GM21423 (cell line): ENCODE measurements around the gene STON2.
A peak's percentile ranks its signal among the peaks of the same experiment; 100 is the strongest.

ENCODE experiments used
- ATAC-seq: cut with Tn5 transposase; IDR thresholded peaks from one replicate; pipeline ENCODE4 v1.9.1; 2021; ENCODE audit warnings: mild to moderate bottlenecking, moderate library complexity; ENCODE audit not compliant: unreplicated experiment

The STON2 gene

DNA sequence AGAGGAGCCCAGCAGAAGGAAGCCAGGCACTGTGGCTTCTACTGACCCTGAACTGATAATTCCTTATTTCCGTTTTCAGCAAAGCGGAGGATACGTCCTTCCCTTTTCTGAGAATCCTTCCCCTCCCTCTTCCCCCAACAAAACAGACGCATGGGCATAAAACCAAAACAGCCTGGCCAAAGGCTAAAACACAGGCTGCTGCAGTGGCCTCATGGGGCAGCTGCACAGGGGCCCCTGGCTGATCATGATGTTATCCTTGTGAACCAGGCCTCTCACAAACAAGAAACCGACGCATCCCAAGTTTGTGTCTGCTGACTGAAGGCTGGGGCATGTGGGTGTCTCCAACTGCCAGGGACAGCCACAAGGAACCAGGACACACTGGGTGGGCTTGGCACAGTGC, 23.4 kb upstream of the STON2 start:
- no peak for ATAC-seq

DNA sequence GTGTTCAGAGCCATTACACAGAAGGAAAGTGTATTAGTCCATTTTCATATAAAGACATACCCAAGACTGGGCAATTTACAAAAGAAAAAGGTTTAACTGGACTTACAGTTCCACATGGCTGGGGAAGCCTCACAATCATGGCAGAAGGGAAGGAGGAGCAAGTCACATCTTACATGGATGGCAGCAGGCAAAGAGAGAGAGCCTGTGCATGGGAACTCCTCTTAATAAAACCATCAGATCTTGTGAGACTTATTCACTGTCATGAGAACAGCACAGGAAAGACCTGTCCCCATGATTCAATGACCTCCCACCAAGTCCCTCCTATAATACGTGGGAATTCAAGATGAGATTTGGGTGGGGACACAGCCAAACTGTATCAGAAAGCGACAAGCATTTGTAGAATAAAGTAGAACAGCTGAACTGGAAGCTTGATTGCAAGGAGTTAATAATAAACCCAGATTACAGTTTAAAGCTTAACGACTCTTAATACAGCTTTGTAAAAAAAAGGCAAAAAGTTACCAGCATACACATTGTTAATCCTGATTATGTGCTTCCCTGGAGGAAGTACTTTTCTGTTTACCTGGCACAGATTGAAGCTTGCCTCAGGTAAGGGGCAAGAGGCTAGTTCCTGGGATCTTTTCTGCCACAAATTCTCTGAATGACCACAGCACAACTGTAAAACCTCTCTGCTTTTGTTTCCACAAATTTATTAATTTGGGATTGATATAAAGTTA, 18.1 kb upstream of the STON2 start:
- ATAC-seq, result no peak

- ATAC-seq, result no peak
Measured at GRCh38 chr14:81416981-81417380, 16.9 kb upstream of the STON2 start.

DNA sequence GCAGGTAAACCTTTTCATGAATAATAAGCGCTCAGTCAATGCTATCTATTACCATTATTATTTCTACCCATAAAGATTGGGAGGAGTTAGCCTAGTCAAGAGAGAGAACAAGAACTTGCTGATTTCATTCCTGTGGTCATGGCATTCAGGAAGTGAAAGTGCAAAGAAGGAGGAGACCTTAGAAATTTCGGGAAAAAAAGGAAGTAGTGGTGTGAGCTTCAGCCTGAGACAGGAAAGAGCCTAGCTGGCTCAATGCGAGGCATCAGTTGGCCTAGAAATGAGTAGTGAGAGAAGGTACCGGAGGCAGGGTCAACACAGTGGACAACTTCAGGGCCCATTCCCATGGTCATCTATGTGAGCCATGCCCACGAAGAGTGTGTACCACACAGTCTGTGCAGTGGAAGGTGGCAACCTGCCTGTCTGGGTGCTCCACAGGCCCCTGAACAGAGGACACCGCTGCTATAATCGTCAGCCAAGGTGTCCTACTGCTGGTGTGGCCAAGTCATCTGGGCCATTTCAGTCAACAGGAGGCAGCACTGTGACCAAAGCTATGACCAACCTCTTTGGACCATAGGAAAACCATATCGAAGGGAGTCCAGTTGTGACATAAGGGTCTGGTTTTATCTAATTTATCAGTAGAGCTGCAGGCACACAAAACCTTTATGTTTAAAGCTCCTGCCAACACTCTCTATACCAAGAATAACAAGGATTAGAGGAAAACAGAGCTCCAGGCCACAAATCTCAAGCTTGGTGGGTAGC, 16.2 kb upstream of the STON2 start:
- no peak for ATAC-seq

GRCh38 chr14:81415781-81416180, 15.7 kb upstream of the STON2 start:
- no peak for ATAC-seq

GRCh38 chr14:81414123-81414522, 14.0 kb upstream of the STON2 start:
- ATAC-seq, result no peak

DNA sequence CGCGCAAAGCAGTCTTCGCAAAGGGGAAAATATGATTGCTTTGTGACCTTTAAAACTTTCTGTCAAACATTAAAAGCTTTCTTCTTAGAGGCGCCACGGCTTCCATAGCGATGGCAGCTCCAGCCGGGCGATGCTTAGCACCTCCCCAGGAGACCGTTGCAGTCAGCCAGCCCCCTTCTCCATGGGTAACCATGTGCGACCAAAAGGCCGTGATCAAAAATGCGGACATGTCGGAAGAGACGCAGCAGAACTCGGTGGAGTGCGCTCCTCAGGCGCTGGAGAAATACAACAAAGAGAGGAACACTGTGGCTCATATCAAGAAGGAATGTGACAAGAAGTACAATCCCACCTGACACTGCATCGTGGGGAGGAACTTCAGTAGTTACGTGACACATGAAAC, 12.7 kb upstream of the STON2 start:
- no peak for ATAC-seq

- ATAC-seq, result no peak
Measured at GRCh38 chr14:81408595-81408994, 8.5 kb upstream of the STON2 start.

DNA sequence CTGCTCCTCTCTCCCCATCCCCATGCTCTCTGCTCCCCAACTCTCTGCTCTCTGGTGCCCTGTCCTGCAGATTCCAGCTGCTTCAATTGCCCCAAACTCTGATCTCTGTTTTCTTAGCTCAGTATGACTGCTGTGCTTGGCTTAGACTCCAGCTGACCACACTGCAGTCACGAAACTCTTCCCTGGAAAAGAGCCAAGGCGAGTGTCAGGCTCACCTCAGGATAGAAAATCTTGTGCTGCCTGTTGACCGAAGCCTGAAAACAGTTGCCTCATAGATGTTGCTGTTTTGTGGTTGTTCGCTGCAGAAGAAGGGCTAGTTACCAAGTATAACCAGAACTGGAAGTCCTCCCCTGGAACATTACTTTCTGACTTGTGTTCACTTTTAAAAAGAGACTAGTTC, 6.7 kb upstream of the STON2 start:
- no peak for ATAC-seq

- ATAC-seq, result no peak
Measured at GRCh38 chr14:81402123-81402495, 2.0 kb upstream of the STON2 start.

DNA sequence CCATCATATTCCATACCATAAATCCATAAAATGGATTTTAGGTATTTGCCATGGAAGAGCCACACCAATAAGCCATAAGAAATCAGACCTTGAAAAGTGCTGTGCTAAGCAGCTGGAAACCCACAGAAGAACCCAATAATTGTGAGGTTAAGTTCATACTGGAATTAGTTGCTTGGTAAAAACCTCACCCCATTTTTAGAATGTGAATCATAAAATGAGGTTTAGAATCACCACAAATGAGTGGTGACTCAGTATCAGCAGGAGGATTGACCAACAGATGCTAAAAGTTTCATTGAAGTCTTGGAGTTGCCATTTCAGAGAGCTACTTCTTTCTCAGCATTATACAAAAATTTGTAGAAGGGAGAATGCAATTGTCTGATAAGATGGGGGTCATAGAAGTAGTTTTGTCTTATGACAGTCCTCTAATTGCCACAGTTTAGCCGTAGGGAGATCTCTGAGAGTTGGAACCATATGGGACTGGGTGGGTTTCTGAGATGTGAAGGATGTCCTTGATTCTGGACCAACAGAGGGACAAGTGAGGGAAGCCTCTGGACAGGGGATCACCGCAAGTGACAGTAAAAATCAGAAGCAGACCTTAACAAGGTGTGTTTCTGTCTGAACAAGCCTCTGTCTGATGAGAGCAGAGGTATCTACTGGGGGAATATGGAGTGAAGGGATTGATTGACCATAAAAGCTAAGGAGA, 1.4 kb upstream of the STON2 start:
- ATAC-seq, result peak; percentile 49

- no peak for ATAC-seq
Measured at GRCh38 chr14:81400852-81401251, 728 bp upstream of the STON2 start.

DNA sequence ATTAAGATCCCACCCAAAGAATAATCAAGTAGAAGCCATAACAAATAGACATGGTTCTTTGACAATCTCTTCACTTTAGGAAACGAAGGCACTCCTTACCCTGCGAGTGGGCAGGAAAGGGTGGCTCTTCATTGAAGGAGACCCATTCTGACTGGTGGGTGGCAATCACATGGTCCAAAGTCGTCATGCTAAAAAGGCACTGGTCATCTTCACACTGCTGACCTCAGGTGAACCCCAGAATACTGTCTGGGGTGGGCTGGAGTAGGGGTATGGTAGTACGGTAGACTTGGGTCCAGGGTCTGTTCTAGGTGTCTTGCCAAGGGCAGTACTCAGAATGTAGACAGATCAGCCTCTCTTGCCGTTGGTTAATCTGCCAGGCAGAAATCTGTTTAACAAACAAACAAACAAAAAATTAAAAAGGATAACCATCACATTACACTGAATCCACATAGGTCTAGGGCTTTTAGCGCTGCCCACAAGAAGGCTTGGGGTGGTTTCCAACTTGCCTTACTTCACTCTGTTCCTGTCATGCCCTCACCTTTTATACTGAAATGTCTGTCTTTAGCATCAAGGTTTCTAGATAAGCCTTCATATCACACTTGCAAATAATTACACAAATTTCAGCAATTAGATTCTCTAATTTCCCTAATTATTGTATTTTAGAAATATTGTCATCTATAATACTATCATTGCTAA, 1.8 kb downstream of the STON2 start:
- no peak for ATAC-seq

- ATAC-seq, result no peak
Measured at GRCh38 chr14:81396113-81396512, 4.0 kb downstream of the STON2 start.

- ATAC-seq, result no peak
Measured at GRCh38 chr14:81394739-81395138, 5.4 kb downstream of the STON2 start.

- no peak for ATAC-seq
Measured at GRCh38 chr14:81392976-81393643, 7.0 kb downstream of the STON2 start.

DNA sequence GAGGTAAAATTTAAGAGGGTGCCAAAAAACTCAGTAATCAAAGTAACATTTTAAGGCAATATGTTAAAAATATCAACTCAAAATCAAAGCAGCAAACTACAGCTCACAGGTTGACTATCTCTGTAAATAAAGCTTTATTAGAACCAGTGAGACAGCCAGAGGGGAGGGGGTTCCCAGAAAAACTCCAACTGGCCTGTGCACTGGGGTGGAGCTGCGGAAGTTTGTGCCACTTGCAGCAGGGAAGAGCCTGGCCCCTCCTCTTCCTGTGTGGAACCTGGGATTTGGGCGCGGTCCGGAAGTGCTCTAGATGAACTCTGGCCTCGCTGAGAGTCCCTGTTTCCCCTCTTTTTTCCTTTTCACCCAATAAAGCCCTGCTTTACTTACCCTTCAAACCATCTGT, 8.1 kb downstream of the STON2 start:
- ATAC-seq, result no peak

DNA sequence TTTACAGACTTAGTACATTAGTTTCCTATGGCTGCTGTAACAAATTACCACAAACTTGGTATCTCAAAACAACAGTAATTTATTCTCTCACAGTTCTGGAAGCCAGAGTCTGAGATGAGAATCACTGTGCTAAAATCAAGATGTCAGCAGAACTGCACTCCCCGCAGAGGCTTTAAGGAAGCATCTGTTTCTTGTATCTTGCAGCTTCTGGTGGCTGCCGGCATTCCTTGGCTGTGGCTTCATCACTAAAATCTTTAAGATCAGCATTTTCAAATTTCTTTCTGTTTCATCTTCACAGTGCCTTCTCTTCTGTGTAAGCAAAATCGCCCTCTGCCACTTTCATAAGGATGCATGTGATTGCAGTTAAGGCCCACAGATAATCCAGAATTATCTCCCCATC, 9.4 kb downstream of the STON2 start:
- ATAC-seq, result no peak

GRCh38 chr14:81388336-81388735, 11.8 kb downstream of the STON2 start:
- no peak for ATAC-seq

GRCh38 chr14:81386290-81386745, 13.8 kb downstream of the STON2 start:
- no peak for ATAC-seq

DNA sequence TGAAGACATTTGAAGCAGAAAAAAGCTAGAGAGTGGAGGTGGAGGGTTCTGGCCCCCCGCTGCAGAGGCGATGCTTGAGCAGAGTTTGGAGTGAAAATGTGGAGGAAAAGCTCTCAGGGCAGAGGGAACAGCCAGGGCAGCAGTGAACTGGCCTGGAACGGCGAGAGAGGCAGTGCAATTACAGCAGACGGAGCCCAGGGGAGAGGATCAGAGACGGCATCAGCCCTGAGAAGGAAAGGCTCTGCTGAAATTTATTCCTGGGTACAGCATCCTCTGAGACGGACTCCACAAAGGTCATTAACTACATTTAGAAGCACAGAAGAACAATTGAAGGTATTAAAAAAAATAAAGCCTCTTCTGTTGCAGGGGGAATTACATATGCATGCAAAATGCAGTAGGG, 14.2 kb downstream of the STON2 start:
- no peak for ATAC-seq
